ENCODE measurements around the gene LRRC4. TPM values are rescaled to one million over a fixed set of nuclear protein-coding genes. Genes with fewer than 3 reads are reported as not detected.

LRRC4 gene
- total and polyA plus RNA-seq, 2 donors from 2014 or later = 1.6 to 3.2 TPM

- Histone ChIP-seq H3K9ac (ENCODE audit: low read length in 3 of 3) (no peak overlapping the region), H3K36me3 (ENCODE audit: control insufficient read depth in 2 of 3, insufficient read depth in 3 of 3, low read length in 3 of 3) (no peaks in the 10 kb centered on the region), H3K4me1 (ENCODE audit: control insufficient read depth in 2 of 3, insufficient read depth in 2 of 3, low read depth in 1 of 3, low read length in 3 of 3) (no peaks in the 10 kb centered on the region), H3K4me3 (ENCODE audit: low read length in 3 of 3) (no peak overlapping the region), H3K9me3 (ENCODE audit: control insufficient read depth in 2 of 3, insufficient read depth in 1 of 3, low read length in 3 of 3) (no peaks in the 10 kb centered on the region), H3K27me3 (ENCODE audit: control insufficient read depth, insufficient read depth, low read length) (no peaks in the 10 kb centered on the region), H3K27ac (ENCODE audit: low read depth in 2 of 2, low read length in 2 of 2) (no peak overlapping the region)
- TF ChIP-seq CTCF (IDR thresholded peaks at IDR 0.05; ENCODE audit: borderline replicate concordance, extremely low read depth, insufficient read depth) = no peak
- intact Hi-C loops (cut with DNase I) = no loop called here
- FAIRE-seq = no peak
- DNase-seq = no peak
Observed at GRCh38 chr7:128068785-128069184, 37.5 kb upstream of the LRRC4 start.

GRCh38 chr7:128067983-128068382 lies 36.7 kb upstream of the LRRC4 start:
- FAIRE-seq = no peak
- H3K27ac ChIP-seq (ENCODE audit: low read depth in 2 of 2, low read length in 2 of 2) = no peak overlapping the region
- intact Hi-C loops (cut with DNase I) = no loop called here
- H3K9me3 ChIP-seq (ENCODE audit: control insufficient read depth in 2 of 3, insufficient read depth in 1 of 3, low read length in 3 of 3) = no peaks in the 10 kb centered on the region
- H3K4me1 ChIP-seq (ENCODE audit: control insufficient read depth in 2 of 3, insufficient read depth in 2 of 3, low read depth in 1 of 3, low read length in 3 of 3) = no peaks in the 10 kb centered on the region
- no peaks in the 10 kb centered on the region for H3K27me3 ChIP-seq (ENCODE audit: control insufficient read depth, insufficient read depth, low read length)
- no peak overlapping the region for H3K9ac ChIP-seq (ENCODE audit: low read length in 3 of 3)
- no peak for TF ChIP-seq CTCF (IDR thresholded peaks at IDR 0.05; ENCODE audit: borderline replicate concordance, extremely low read depth, insufficient read depth)
- H3K4me3 ChIP-seq (ENCODE audit: low read length in 3 of 3) = no peak overlapping the region
- no peak for DNase-seq
- no peaks in the 10 kb centered on the region for H3K36me3 ChIP-seq (ENCODE audit: control insufficient read depth in 2 of 3, insufficient read depth in 3 of 3, low read length in 3 of 3)

- Histone ChIP-seq H3K4me3 (ENCODE audit: low read length in 3 of 3) (no peak overlapping the region), H3K9me3 (ENCODE audit: control insufficient read depth in 2 of 3, insufficient read depth in 1 of 3, low read length in 3 of 3) (no peaks in the 10 kb centered on the region), H3K9ac (ENCODE audit: low read length in 3 of 3) (no peak overlapping the region), H3K36me3 (ENCODE audit: control insufficient read depth in 2 of 3, insufficient read depth in 3 of 3, low read length in 3 of 3) (no peaks in the 10 kb centered on the region), H3K4me1 (ENCODE audit: control insufficient read depth in 2 of 3, insufficient read depth in 2 of 3, low read depth in 1 of 3, low read length in 3 of 3) (no peaks in the 10 kb centered on the region), H3K27me3 (ENCODE audit: control insufficient read depth, insufficient read depth, low read length) (no peaks in the 10 kb centered on the region), H3K27ac (ENCODE audit: low read depth in 2 of 2, low read length in 2 of 2) (no peak overlapping the region)
- no peak for TF ChIP-seq CTCF (IDR thresholded peaks at IDR 0.05; ENCODE audit: borderline replicate concordance, extremely low read depth, insufficient read depth)
- no peak for DNase-seq
- no peak for FAIRE-seq
- intact Hi-C loops (cut with DNase I) = no loop called here
Observed at GRCh38 chr7:128066858-128067257, 35.6 kb upstream of the LRRC4 start.

- H3K27me3 ChIP-seq (ENCODE audit: control insufficient read depth, insufficient read depth, low read length) = no peaks in the 10 kb centered on the region
- no peak for FAIRE-seq
- DNase-seq = no peak
- intact Hi-C loops (cut with DNase I) = no loop called here
- H3K4me1 ChIP-seq (ENCODE audit: control insufficient read depth in 2 of 3, insufficient read depth in 2 of 3, low read depth in 1 of 3, low read length in 3 of 3) = no peaks in the 10 kb centered on the region
- H3K36me3 ChIP-seq (ENCODE audit: control insufficient read depth in 2 of 3, insufficient read depth in 3 of 3, low read length in 3 of 3) = no peaks in the 10 kb centered on the region
- no peak overlapping the region for H3K4me3 ChIP-seq (ENCODE audit: low read length in 3 of 3)
- no peaks in the 10 kb centered on the region for H3K9me3 ChIP-seq (ENCODE audit: control insufficient read depth in 2 of 3, insufficient read depth in 1 of 3, low read length in 3 of 3)
- no peak overlapping the region for H3K9ac ChIP-seq (ENCODE audit: low read length in 3 of 3)
- no peak for TF ChIP-seq CTCF (IDR thresholded peaks at IDR 0.05; ENCODE audit: borderline replicate concordance, extremely low read depth, insufficient read depth)
- no peak overlapping the region for H3K27ac ChIP-seq (ENCODE audit: low read depth in 2 of 2, low read length in 2 of 2)
Observed at GRCh38 chr7:128066395-128066794, 35.2 kb upstream of the LRRC4 start.

All from kidney (tissue), 14 donors.